ENCODE measurements around the gene NPAS3. TPM values are rescaled to one million over a fixed set of nuclear protein-coding genes. Genes with fewer than 3 reads are reported as not detected.

NPAS3 gene
- total RNA-seq, 1 experiment from 2014 or later, result 0.35 TPM

GRCh38 chr14:33678005-33678404, 739.3 kb downstream of the NPAS3 start:
- H3K4me1 Mint-ChIP-seq (ENCODE audit: insufficient read depth, unreplicated experiment), result peaks cover 20% of the 10 kb centered on the region
- CTCF ChIA-PET, result interaction anchor here (0.6 to 2.2 kb wide), 2 partner anchors 28 to 115 kb away, joined by 5 to 9 read pairs; no protein-coding TSS in a partner anchor
- H3K9me3 Mint-ChIP-seq (ENCODE audit: unreplicated experiment), result no peaks in the 10 kb centered on the region
- no peak overlapping the region for H3K27ac Mint-ChIP-seq (ENCODE audit: low read depth, unreplicated experiment)
- no peaks in the 10 kb centered on the region for H3K36me3 Mint-ChIP-seq (ENCODE audit: insufficient read depth, unreplicated experiment)
- intact Hi-C loops (cut with micrococcal nuclease), result no loop called here
- no peak overlapping the region for H3K4me3 Mint-ChIP-seq (ENCODE audit: unreplicated experiment)
- TF ChIP-seq CTCF (IDR thresholded peaks at IDR 0.05; ENCODE audit: unreplicated experiment), result no peak
- no peak for DNase-seq (ENCODE audit: unreplicated experiment)
- POLR2A ChIA-PET, result no interaction called here
- no TSS peak for BruUV-seq (replicated peaks)
- H3K27me3 Mint-ChIP-seq (ENCODE audit: insufficient read depth, unreplicated experiment), result no peaks in the 10 kb centered on the region

DNA sequence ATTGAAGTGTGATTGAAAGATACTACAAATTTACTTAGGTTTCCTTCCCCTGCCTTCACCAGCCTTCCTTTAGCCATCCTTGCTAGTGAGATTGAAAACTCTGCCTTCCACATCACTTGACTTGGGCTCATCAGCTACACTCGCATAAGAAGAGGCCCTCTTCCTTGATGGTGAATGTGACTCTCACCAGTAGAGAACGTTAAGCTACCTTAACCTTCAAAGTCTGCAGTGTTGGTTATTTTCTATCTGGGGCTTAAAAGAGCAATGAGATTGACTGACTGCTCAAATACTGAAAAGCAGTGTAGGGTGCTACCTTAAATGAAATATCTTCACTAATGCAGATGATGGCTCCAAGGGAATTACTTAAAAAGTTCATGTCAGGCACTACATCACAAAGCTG, 740.3 kb downstream of the NPAS3 start:
- CTCF ChIA-PET, result interaction anchor here (0.7 to 1.0 kb wide), 2 partner anchors 14 to 18 kb away, joined by 3 read pairs; no protein-coding TSS in a partner anchor
- DNase-seq (ENCODE audit: unreplicated experiment), result no peak
- Mint-ChIP-seq H3K27ac (ENCODE audit: low read depth, unreplicated experiment) (peak overlapping the region; percentile 83), H3K4me3 (ENCODE audit: unreplicated experiment) (no peak overlapping the region), H3K4me1 (ENCODE audit: insufficient read depth, unreplicated experiment) (peaks cover 27% of the 10 kb centered on the region), H3K27me3 (ENCODE audit: insufficient read depth, unreplicated experiment) (no peaks in the 10 kb centered on the region), H3K9me3 (ENCODE audit: unreplicated experiment) (no peaks in the 10 kb centered on the region), H3K36me3 (ENCODE audit: insufficient read depth, unreplicated experiment) (no peaks in the 10 kb centered on the region)
- POLR2A ChIA-PET, result interaction anchor here (0.7 kb wide), 1 partner anchor 1383 kb away, joined by 3 read pairs; no protein-coding TSS in a partner anchor
- intact Hi-C loops (cut with micrococcal nuclease), result no loop called here
- no peak for TF ChIP-seq CTCF (IDR thresholded peaks at IDR 0.05; ENCODE audit: unreplicated experiment)
- BruUV-seq (replicated peaks), result no TSS peak

GRCh38 chr14:33679461-33680225, 741.0 kb downstream of the NPAS3 start:
- TF ChIP-seq CTCF (IDR thresholded peaks at IDR 0.05; ENCODE audit: unreplicated experiment), result no peak
- ChIA-PET CTCF (interaction anchor here (0.5 to 1.0 kb wide), 3 partner anchors 18 to 561 kb away, joined by 3 to 4 read pairs (median 3); no protein-coding TSS in a partner anchor), POLR2A (no interaction called here)
- no TSS peak for BruUV-seq (replicated peaks)
- Mint-ChIP-seq H3K27me3 (ENCODE audit: insufficient read depth, unreplicated experiment) (no peaks in the 10 kb centered on the region), H3K4me1 (ENCODE audit: insufficient read depth, unreplicated experiment) (peaks cover 27% of the 10 kb centered on the region), H3K9me3 (ENCODE audit: unreplicated experiment) (no peaks in the 10 kb centered on the region), H3K27ac (ENCODE audit: low read depth, unreplicated experiment) (peak overlapping the region; percentile 83), H3K36me3 (ENCODE audit: insufficient read depth, unreplicated experiment) (no peaks in the 10 kb centered on the region), H3K4me3 (ENCODE audit: unreplicated experiment) (no peak overlapping the region)
- intact Hi-C loops (cut with micrococcal nuclease), result loop anchor here (10.0 kb wide), 1 partner anchor 1105 kb away; no protein-coding TSS in a partner anchor
- peak; percentile 11 for DNase-seq (ENCODE audit: unreplicated experiment)

DNA sequence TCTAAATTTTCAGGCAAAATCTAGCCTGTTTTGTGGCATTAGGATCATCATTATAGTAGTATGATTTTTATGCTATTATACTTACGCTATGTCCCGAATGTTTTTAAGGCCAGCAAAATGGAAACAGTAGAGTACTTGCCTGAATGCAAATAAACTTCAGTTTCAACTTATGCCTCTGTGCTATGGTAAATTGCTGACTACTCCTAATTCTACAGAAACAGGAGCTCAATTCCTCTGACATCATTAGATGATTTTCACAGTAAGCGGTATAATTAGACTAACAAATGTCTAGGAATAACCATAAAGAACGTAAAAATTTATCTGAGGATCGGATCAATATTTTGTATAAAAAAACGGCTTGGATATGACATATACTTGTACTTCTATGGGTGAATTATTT, 742.2 kb downstream of the NPAS3 start:
- Mint-ChIP-seq H3K4me3 (ENCODE audit: unreplicated experiment) (no peak overlapping the region), H3K36me3 (ENCODE audit: insufficient read depth, unreplicated experiment) (no peaks in the 10 kb centered on the region), H3K4me1 (ENCODE audit: insufficient read depth, unreplicated experiment) (peaks cover 30% of the 10 kb centered on the region), H3K27me3 (ENCODE audit: insufficient read depth, unreplicated experiment) (no peaks in the 10 kb centered on the region), H3K27ac (ENCODE audit: low read depth, unreplicated experiment) (no peak overlapping the region), H3K9me3 (ENCODE audit: unreplicated experiment) (no peaks in the 10 kb centered on the region)
- TF ChIP-seq CTCF (IDR thresholded peaks at IDR 0.05; ENCODE audit: unreplicated experiment), result no peak
- intact Hi-C loops (cut with micrococcal nuclease), result loop anchor here (10.0 kb wide), 1 partner anchor 1106 kb away; no protein-coding TSS in a partner anchor
- no peak for DNase-seq (ENCODE audit: unreplicated experiment)
- no TSS peak for BruUV-seq (replicated peaks)
- CTCF ChIA-PET, result interaction anchor here (0.6 kb wide), 1 partner anchor 27 kb away, joined by 3 read pairs; no protein-coding TSS in a partner anchor
- POLR2A ChIA-PET, result no interaction called here
